Fibroblast of pulmonary artery (primary cell): Measurements from ENCODE around the gene PRPF6.

Source experiments
- DNase-seq: peaks from one replicate; pipeline ENCODE4 v3.0.0-alpha.2; 2010; ENCODE audit warnings: low read depth
- H3K4me3 ChIP-seq: replicated peaks from 2 replicates; pipeline ENCODE4 v1.5.1; 2011; ENCODE audit warnings: low read depth, mild to moderate bottlenecking, control low read depth, low read length, moderate library complexity
- CTCF ChIP-seq: IDR thresholded peaks from 2 replicates; pipeline ENCODE4 v1.5.1; 2011; ENCODE audit warnings: mild to moderate bottlenecking, control low read depth, low read length, inconsistent platforms; ENCODE audit errors: missing control alignments

PRPF6 gene

DNA sequence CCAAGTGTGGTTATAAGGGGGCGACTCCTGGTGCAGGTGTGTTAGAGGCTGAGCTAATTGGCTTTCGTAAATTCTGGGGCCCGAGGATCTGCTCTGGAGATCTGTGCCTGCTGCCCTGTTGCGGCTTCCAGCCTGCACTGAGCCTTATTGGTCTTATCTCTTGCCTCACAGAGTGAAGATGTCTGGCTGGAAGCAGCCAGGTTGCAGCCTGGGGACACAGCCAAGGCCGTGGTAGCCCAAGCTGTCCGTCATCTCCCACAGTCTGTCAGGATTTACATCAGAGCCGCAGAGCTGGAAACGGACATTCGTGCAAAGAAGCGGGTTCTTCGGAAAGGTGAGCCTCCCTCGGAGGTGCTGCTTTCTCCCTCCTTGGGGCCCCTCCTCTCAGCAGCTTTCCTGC lies 20.0 kb downstream of the PRPF6 start:
- no peak overlapping the region for H3K4me3 ChIP-seq
- no peak for DNase-seq
- TF ChIP-seq CTCF, result no peak

GRCh38 chr20:64001607-64002011 lies 20.7 kb downstream of the PRPF6 start:
- TF ChIP-seq CTCF, result no peak
- no peak for DNase-seq
- H3K4me3 ChIP-seq, result no peak overlapping the region

DNA sequence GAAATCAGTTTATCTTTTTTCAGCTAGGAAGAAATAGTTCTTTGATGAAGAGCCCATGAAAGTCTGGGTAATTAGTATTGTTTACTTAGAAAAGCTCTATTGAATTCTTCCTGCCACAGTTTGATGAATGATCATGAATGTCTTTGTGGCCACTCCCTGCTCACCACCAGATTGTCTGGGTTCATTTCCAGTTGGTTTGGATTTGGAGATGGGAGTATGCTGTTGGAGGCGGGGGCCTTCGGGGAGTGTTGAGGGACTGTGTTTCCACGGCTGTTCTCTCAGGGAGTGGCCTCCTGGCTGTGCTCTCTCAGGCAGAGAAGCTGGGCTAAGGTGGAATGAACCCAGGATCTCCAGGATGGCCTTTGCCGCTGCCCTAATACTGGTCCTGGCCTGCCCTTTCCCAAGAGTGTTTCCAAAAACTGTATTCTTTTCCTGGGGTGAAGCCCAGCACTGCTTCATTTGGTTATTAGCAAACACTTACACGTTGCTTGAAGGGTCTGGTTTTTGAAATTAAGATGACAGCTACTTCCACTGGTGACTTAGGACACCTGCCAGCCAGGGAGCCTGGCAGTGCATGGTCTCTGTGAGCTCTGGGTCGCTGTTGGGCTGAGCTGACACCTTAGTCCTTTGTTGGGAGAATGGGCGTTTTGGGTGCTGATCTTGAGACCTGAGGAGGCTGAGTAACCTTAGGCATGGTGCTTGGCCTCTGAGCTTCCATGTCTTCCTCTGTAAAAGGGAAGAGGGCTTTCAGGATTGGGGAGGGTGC lies 23.2 kb downstream of the PRPF6 start:
- TF ChIP-seq CTCF, result no peak
- no peak for DNase-seq
- no peak overlapping the region for H3K4me3 ChIP-seq

GRCh38 chr20:64005394-64005793 lies 24.5 kb downstream of the PRPF6 start:
- TF ChIP-seq CTCF, result no peak
- no peak overlapping the region for H3K4me3 ChIP-seq
- no peak for DNase-seq

DNA sequence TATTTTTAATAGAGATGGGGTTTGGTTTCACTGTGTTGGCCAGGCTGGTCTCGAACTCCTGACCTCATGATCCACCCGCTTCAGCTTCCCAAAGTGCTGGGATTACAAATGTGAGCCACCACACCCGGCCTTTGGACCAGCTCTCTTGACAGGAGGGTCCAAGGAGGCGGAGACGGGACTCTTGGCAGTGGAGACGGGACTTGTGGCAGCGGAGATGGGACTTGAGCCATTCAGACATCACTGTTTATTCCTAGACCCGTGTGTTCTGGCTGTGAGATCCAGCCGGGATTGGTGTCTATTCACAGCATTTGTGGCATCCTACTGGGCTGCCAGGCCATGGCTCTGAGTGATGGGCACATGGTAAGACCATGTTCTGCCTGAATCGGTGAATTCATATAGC lies 25.6 kb downstream of the PRPF6 start:
- no peak for TF ChIP-seq CTCF
- DNase-seq, result no peak
- no peak overlapping the region for H3K4me3 ChIP-seq

- TF ChIP-seq CTCF, result no peak
- no peak for DNase-seq
- no peak overlapping the region for H3K4me3 ChIP-seq
Observed at GRCh38 chr20:64006902-64007301, 26.0 kb downstream of the PRPF6 start.

DNA sequence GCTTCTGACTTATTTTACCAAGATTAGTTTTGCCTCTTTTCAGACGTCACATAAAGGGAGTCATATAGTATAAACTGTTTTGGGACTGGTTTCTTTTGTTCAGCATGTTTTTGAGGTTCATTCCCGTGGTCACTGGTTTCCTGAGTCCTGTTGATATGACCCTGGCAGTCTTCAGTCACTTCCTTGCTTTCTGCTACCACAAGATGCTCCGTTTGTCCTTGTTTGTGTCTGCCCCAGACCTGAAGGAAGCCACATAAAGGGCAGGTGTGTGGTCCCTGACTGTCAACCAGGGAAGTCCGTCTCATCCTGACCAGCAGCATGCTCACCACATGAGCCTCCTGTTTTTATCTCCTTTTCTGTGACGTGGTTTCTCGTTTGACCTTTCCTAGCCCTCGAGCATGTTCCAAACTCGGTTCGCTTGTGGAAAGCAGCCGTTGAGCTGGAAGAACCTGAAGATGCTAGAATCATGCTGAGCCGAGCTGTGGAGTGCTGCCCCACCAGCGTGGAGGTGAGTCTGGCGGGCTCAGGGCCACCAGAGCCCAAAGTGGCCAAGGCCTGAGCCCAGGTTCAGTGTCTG lies 29.0 kb downstream of the PRPF6 start:
- TF ChIP-seq CTCF, result no peak
- no peak overlapping the region for H3K4me3 ChIP-seq
- no peak for DNase-seq
